ENCODE measurements around the gene CCDC50. TPM values are rescaled to one million over a fixed set of nuclear protein-coding genes. Genes with fewer than 3 reads are reported as not detected.

The CCDC50 gene
- total and polyA plus RNA-seq, 2 of the 8 experiments (the other 6 are each of a cell fraction or from before 2014, with no cell fraction given) = 7.3 to 19.2 TPM

- Histone ChIP-seq H4K91ac (replicated peaks; ENCODE audit: insufficient read length, low read length) (no peak overlapping the region), H2BK5ac (ENCODE audit: low read depth, low read length) (no peak overlapping the region), H2BK120ac (replicated peaks; ENCODE audit: low read depth, low read length) (no peak overlapping the region), H3K9ac (replicated peaks in 1 of 4; ENCODE audit: extremely low read depth in 1 of 4, low read depth in 3 of 4, low read length in 3 of 4) (no peak overlapping the region), H3K14ac (ENCODE audit: insufficient read length) (no peak overlapping the region), H4K5ac (ENCODE audit: insufficient read length, low read depth, low read length) (no peak overlapping the region), H2BK15ac (ENCODE audit: low read length) (no peak overlapping the region), H3K56ac (replicated peaks; ENCODE audit: insufficient read length, low read depth, low read length) (no peak overlapping the region), H2AK5ac (ENCODE audit: low read depth, low read length) (no peak overlapping the region), H4K8ac (ENCODE audit: extremely low read depth, insufficient read depth, low read length) (no peak overlapping the region), H3K18ac (ENCODE audit: extremely low read depth, low read length) (no peak overlapping the region), H2AFZ (ENCODE audit: low read length) (no peak overlapping the region), H3K23ac (ENCODE audit: insufficient read length) (no peak overlapping the region), H3K27ac (ENCODE audit: low read depth, low read length) (no peak overlapping the region), H2BK12ac (ENCODE audit: low read depth, low read length) (no peak overlapping the region), H3K4me3 (ENCODE audit: extremely low read depth in 1 of 4, insufficient read depth in 2 of 4, low read depth in 3 of 4, low read length in 4 of 4) (no peak overlapping the region), H2BK20ac (ENCODE audit: low read length) (no peak overlapping the region), H3K79me2 (ENCODE audit: control insufficient read depth in 1 of 2, insufficient read depth in 2 of 2, low read length in 2 of 2) (no peaks in the 10 kb centered on the region), H3K4me1 (replicated peaks in 1 of 4; ENCODE audit: control insufficient read depth in 3 of 4, insufficient read depth in 4 of 4, low read length in 3 of 4) (peaks cover 0 to 5% (median 3%) of the 10 kb centered on the region in 4 experiments; a peak in 3 of 7 replicates), H3K36me3 (ENCODE audit: control insufficient read depth in 2 of 4, insufficient read depth in 4 of 4, low read length in 3 of 4) (peaks cover 0 to 19% (median 0%) of the 10 kb centered on the region in 4 experiments; a peak in 3 of 8 replicates), H3K4me2 (ENCODE audit: insufficient read depth in 1 of 2, low read depth in 2 of 2, low read length in 2 of 2) (no peak overlapping the region), H3K9me3 (ENCODE audit: insufficient read depth in 2 of 2, low read depth in 1 of 2, low read length in 1 of 2) (no peaks in the 10 kb centered on the region), H3K4ac (replicated peaks; ENCODE audit: insufficient read length, low read depth, low read length) (no peak overlapping the region), H3K27me3 (replicated peaks in 1 of 4; ENCODE audit: control insufficient read depth in 3 of 4, extremely low read depth in 1 of 4, insufficient read depth in 3 of 4, low read length in 3 of 4) (no peaks in the 10 kb centered on the region), H4K20me1 (replicated peaks in 1 of 2; ENCODE audit: control insufficient read depth in 1 of 2, insufficient read depth in 2 of 2, low read length in 2 of 2) (no peaks in the 10 kb centered on the region), H3K79me1 (ENCODE audit: low read depth, low read length) (no peaks in the 10 kb centered on the region), H3K23me2 (ENCODE audit: low read depth, low read length) (no peaks in the 10 kb centered on the region)
- ChIA-PET POLR2A (ENCODE audit: partially characterized antibody) (interaction anchor here (1.5 kb wide), 1 partner anchor 12 kb away, joined by 4 read pairs; no protein-coding TSS in a partner anchor), CTCF (ENCODE audit: partially characterized antibody) (no interaction called here)
- WGBS, 2 experiments (ENCODE audit: extremely low coverage in 1 of 2, insufficient coverage in 1 of 2, insufficient read length in 1 of 2, insufficient replicate concordance in 2 of 2, low coverage in 1 of 2, low lambda C conversion rate in 2 of 2, missing lambda C conversion rate in 1 of 2) = 27% methylated on average over 2 of the region's 2 CpGs; no CpG with 5 or more reads in 1 of the 2 experiments
- FAIRE-seq (no peak), DNase-seq (ENCODE audit: low read depth in 1 of 2, low spot score in 2 of 2) (no peak)
- TF ChIP-seq RFX5 (IDR thresholded peaks at IDR 0.05; ENCODE audit: borderline replicate concordance, low read depth, low read length) (no peak), TBP (IDR thresholded peaks at IDR 0.05; ENCODE audit: low read depth, low read length) (no peak), GABPA (IDR thresholded peaks at IDR 0.05; ENCODE audit: borderline replicate concordance, insufficient read depth, low read length) (no peak), EZH2 (IDR thresholded peaks at IDR 0.05; ENCODE audit: low read depth, low read length, severe bottlenecking) (no peak), TEAD4 (IDR thresholded peaks at IDR 0.05; ENCODE audit: low read depth, low read length) (no peak), CEBPB (IDR thresholded peaks at IDR 0.05; ENCODE audit: low read depth, low read length) (no peak)
Measured at GRCh38 chr3:191379446-191379845, 50.3 kb downstream of the CCDC50 start.

Data from H1 (cell line).